HCT116 (cell line): ENCODE results near the gene ITGA1.

Experiments
- CTCF ChIP-seq, 3 experiments: fragments of 200-600 bp in 1 of 3; sonication (generic) in 1 of 3; IDR thresholded peaks in 2 of 3; conservative IDR thresholded peaks in 1 of 3; 2 replicates each; pipeline ENCODE4 v1.5.1; 2012 to 2017; ENCODE audit warnings: low read depth in 2 of 3, low read length in 2 of 3, antibody characterized with exemption in 1 of 3, borderline replicate concordance in 1 of 3, control low read depth in 1 of 3, mild to moderate bottlenecking in 1 of 3, mixed read lengths in 1 of 3, mixed run types in 1 of 3, moderate library complexity in 1 of 3; ENCODE audit not compliant: insufficient read depth in 1 of 3
- EZH2 ChIP-seq: fragments of 200-600 bp; sonication (generic); IDR thresholded peaks from 2 replicates; pipeline ENCODE4 v1.6.1; 2017; ENCODE audit warnings: antibody characterized with exemption, mixed run types
- JUND ChIP-seq: IDR thresholded peaks from 2 replicates; pipeline ENCODE4 v1.6.1; 2012
- MAX ChIP-seq: IDR thresholded peaks from 2 replicates; pipeline ENCODE4 v1.6.1; 2012
- POLR2A ChIP-seq: IDR thresholded peaks from 2 replicates; pipeline ENCODE4 v1.7.0; 2011; ENCODE audit warnings: borderline replicate concordance; ENCODE audit not compliant: insufficient read depth, insufficient read length; ENCODE audit errors: extremely low read depth
- POLR2AphosphoS5 ChIP-seq: IDR thresholded peaks from 2 replicates; pipeline ENCODE4 v1.6.1; 2011; ENCODE audit warnings: mild to moderate bottlenecking, low read depth, low read length, moderate library complexity
- RAD21 ChIP-seq: IDR thresholded peaks from 2 replicates; pipeline ENCODE4 v1.6.1; 2012; ENCODE audit warnings: low read depth, mild to moderate bottlenecking
- REST ChIP-seq: IDR thresholded peaks from 2 replicates; pipeline ENCODE4 v1.6.1; 2012; ENCODE audit warnings: low read depth
- SRF ChIP-seq: IDR thresholded peaks from 2 replicates; pipeline ENCODE4 v1.6.1; 2012; ENCODE audit warnings: low read depth

GRCh38 chr5:52837591-52838001 lies 49.9 kb downstream of the ITGA1 start:
- TF ChIP-seq EZH2 (no peak), POLR2A (no peak), SRF (no peak), MAX (no peak), POLR2AphosphoS5 (no peak), CTCF (IDR thresholded peaks at IDR 0.05 in 2 of 3, conservative IDR thresholded peaks at IDR 0.05 in 1 of 3; ENCODE audit: borderline replicate concordance in 1 of 3, insufficient read depth in 1 of 3, low read depth in 2 of 3, low read length in 2 of 3) (no peak), RAD21 (no peak), REST (no peak), JUND (no peak)
